ENCODE measurements around the gene GLI3. TPM values are rescaled to one million over a fixed set of nuclear protein-coding genes. Genes with fewer than 3 reads are reported as not detected.

The GLI3 gene
- 4.1 TPM for total RNA-seq

DNA sequence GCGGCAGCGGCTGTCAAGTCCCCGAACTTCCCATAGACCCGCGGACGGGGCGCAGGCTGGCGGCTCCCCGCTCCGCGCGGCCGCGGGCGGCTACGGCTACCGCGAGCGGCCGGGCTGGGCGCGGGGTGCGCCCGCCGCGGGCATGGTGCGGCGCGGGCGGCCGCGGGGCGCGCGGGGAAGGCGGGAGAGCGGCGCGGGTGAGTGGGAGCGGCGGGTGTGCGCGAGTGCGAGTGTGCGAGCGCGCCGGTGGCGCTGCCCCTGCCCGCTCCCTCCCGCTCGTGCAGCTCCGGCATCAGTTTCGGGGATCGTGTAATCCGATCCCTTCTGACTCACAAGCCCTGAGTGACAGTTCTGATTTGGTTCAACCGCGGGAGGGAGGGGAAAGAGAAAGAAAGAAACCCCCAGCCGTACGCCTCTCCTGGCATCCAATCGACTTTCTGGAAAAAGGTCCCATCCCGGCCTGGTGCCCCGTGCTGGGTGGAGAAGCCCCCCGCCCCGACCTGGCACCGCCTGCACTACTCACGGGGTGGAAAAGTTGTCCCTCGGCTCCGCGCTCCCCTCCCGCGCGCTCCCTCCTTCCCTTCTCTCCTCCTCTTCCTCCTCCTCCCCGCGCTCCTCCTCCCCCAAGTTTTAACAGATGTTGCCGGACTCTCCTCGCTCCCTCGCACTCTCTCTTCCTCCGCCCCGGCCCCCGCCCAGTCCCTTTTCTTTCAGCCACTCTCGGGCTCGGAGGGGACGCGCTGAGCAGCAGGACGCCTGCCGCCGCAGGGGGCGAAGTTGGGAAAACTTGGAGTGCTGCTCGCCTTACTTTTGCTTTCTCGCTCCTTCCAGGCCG is at the start of gene GLI3:
Gene GLI3, minus strand, starts transcription at position 234 of the 835 bp plus-strand sequence. CDS start 13,956 bp downstream, outside the sequence.
- peak; percentile 43 for DNase-seq

DNA sequence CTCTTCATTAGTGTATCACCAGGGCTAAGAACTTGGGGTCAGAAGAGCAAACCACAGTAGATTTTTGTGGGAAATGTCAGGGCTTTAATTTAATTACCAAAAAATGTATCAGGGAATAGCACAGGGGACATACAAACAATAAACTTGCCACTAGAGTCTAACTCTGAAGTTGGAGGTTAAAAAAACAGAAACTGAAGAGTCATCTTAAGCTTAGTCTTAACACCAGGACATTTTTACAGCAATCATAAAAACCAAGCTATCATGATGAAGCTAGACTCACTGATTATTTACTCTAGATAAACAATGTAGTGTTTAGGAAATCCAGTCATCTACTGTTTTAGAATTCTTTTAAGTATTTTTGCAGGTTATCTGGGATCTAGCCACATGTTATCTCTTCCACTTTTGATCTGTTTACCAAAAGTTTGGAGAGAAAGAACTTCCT is 48.4 kb upstream of the GLI3 start:
- no peak for DNase-seq

- no peak for DNase-seq
Observed at GRCh38 chr7:42283553-42283952, 46.5 kb upstream of the GLI3 start.

DNA sequence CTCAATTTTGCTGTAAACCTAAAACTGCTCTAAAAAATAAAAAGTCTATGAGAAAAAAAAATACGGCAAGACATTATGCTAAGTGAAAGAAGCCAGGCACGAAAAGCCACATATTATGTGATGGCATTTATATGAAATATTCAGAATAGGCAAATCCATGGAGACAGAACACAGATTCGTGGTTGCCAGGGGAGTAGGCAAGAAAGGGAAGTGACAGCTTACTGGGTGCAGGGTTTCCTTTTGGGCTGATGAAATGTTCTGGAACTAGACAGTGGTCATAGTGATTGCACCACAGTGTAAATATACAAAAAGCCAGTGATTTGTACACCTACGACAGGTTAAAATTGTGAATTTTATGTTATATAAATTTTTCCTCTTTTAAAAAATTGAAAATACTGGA is 41.3 kb upstream of the GLI3 start:
- no peak for DNase-seq

- DNase-seq = no peak
Observed at GRCh38 chr7:42274053-42274452, 37.0 kb upstream of the GLI3 start.

- no peak for DNase-seq
Observed at GRCh38 chr7:42272793-42273665, 36.0 kb upstream of the GLI3 start.

GRCh38 chr7:42269161-42269560 is 32.2 kb upstream of the GLI3 start:
- DNase-seq = no peak

GRCh38 chr7:42264702-42265101 is 27.7 kb upstream of the GLI3 start:
- DNase-seq = no peak

DNA sequence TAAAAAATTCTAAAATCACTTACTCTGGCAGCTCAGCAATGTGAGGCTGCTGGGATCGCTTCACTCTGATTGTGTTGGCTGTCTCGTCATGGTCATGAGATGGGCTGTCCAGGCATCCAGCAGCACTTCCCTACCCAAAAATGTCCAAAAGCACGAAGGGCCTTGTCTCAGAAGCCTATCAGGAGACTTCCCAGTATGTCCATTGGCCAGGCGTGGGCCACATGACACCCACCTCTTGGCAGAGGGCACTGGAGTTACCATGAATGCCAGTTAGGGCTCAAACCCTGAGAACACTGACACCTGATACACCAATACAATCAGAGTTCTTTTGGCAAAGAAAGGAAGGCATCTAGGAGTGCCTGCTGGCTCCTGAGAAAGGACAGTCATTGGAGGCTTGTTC is 27.0 kb upstream of the GLI3 start:
- no peak for DNase-seq

DNA sequence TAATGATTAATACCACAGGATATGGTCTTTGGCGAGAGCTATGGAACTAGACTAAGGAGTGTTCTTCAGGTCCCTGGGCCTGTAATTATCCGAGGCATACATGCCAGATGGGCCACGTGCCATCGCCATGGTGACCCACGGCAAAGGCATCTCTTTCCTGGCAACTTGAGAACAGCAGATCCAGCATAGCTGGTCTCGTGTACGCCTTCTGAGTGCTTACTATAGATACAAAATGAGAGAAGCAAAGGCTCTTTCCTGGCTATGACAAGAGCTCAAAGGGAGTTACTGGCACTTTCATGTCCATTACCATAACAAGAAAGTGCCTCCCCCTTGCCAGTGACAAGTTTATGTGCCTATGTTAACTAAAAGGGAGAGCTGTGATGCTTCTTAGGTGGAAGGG is 26.0 kb upstream of the GLI3 start:
- no peak for DNase-seq

- DNase-seq = no peak
Observed at GRCh38 chr7:42254217-42254616, 17.2 kb upstream of the GLI3 start.

GRCh38 chr7:42253316-42253715 is 16.3 kb upstream of the GLI3 start:
- no peak for DNase-seq

DNA sequence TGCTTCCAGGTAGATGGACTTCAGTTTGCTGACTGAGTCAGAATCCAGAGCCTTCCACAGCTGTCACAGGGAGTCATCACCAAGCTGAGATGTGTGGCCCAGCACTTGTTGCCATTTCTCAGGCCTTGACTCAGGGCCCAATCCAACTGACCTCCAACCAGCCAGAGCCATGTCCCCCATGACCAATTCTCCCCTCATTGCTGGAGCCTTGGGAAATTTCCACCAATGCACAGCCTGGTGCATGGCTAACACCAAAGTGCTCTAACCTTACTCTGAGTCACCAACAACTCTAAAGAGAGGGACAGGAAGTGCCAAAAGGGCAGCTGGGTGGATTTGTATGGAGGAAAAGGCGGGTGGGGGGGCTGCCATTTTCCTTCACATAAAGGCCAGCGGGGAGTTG is 13.4 kb upstream of the GLI3 start:
- no peak for DNase-seq

DNA sequence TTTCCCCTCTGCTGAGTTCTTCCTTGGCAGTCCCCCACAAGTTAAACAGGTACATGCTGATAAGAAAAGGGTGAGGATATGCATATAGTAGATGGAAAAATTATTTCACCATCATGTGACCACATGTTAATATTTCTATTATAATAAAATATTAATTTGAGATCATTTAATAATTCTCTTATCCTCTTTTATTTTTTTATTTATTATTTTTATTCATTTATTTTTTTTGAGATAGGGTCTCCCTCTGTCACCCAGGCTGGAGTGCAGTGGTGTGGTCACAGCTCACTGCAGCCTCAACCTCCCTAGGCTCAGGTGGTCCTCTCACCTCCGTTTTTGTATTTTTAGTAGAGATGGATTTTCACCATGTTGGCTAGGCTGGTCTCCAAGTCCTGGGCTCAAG is 11.6 kb upstream of the GLI3 start:
- DNase-seq = no peak

- DNase-seq = no peak
Observed at GRCh38 chr7:42247301-42247700, 10.3 kb upstream of the GLI3 start.

DNA sequence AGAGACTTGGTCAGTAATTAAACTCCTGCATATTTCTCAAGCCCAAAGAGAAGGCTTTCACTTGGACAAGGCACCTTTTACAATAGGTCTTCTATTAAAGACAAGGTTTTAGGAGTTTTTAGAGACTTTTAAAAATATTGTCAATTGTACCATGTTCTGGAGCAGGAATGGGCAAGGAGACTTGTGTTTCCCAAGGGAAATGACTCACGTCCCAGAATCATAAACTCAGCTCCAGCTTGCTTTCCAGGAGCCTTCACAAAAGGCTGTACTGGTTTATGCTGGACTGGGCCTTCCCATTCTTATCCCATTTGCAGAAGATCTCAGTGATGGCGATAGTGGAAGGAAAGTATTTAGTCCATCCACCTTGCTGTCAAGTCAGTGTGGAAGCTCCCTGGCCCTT is 7.8 kb upstream of the GLI3 start:
- DNase-seq = no peak

GRCh38 chr7:42242381-42242780 is 5.4 kb upstream of the GLI3 start:
- DNase-seq = no peak

DNA sequence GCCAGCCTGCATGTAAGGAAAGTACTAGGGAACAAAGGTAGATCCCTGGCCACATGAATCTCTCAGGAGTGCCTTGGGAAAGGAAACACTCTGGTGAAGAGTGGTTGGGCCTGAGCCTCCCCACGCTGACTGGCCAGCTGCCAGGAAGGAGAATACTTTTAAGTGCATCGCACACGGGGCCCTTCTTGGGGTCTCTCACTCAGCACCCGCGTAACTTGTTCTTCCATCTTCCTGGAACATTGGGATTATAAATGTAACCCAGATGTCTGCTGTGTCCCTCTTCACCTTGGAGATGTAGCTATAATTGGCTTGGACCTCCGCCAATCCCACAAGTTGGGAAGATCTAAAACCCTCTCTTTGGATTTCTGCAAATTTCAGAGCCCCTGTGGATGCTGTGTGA is 4.4 kb upstream of the GLI3 start:
- DNase-seq = no peak

GRCh38 chr7:42240416-42240815 is 3.4 kb upstream of the GLI3 start:
- DNase-seq = no peak

DNA sequence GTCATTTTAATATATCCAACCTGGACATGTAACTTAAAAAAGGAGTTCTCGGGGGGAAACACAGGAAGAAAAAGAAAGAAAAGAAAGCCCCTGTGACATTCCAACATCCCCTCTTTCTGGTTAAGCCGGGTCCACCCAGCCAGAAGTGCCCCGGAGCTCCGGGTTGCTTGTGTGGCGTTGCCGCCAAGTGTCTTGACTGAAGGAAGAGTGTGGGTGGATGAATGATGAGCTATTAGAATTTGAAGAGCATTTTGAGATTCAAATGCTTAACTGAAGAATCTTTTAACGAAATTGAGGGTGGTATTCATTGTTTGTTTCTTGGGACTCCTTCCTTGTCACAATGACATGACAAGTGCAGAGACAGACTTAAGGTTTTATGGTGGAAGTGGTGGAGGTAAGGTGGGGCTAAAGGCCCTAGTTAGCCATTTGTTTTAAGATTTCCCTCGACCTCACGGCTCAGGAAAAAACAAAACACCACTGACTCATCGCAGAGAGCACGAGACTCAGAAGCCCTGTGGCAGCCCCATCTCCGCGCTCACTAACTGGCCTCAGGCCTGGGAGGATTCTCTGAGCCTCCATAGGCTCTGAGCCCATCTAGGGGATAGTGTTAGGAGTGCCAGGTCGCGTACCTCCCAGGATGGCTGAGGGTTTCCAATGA is 1.8 kb upstream of the GLI3 start:
- DNase-seq = no peak

DNA sequence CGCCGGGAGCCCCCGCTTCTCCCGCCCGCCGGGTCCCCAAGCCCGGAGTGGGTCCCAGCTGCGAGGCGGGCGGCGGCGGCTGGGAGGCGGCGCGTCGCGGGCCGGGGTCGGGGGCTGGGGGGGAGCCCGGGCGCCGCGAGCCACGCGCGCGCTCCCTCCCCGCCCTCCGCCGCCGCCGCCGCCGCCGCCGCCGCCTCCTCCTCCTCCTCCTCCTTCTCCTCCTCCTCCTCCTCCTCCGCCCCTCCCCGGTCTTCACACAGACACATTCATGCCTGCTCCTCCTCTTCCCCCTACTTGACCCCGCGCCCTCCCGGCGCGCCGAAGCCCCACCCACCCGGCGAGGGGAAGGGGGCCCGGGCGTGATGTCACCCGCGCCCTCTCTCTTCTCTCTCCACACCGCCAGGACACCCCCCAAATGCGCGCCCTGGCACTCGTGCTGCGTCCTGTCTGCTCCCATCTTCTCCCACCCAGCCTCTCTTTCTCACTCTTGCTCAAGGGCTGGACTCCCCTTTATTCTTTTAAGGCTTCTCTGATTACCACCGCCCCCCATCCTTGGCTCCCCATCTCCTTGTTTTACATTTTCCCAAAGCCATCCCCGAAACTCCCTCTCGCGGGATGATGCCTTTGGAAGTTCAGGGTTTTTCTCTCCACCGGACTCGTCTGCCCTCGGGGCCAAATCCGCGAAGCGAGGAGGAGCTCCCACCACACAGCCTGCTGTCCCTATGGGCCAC is 967 bp upstream of the GLI3 start:
- DNase-seq = peak; percentile 28

DNA sequence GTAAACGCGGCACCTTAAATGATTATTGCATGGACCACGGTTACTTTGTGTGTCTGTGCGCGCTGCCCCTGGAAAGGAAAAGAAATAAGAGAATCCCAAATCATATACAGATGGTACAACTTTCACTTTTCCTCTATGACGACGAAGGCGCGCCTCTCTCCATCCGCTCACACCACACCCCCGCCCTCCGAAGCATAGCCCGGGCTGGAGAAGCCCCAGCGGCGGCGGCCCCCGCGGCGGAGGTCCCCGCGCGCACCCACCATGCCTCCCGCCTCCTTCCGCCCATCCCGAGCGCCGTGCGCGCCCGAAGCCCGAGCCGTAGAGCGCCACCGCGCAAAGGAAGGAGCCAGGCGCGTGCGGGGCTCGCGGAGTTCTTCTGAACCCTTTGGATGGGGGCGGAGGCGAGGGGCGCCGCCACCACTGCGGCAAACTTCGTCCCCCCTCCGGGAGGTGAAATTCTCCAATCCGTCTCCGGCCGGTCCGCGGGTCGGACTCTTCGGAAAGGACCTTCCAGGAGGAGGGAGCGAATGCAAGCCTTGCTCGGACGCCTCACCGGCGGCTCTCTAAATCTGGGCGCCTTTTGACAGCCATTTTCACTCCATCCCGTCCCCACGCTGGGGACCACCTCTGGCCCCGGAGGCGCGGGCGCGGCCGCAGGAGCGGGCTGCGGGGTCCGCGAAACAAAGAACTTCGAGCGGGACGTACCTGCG is 588 bp downstream of the GLI3 start:
- no peak for DNase-seq
